Naive B cell (primary cell): ENCODE measurements around the gene RARRES1. TPM values are rescaled to one million over a fixed set of nuclear protein-coding genes. Genes with fewer than 3 reads are reported as not detected.

ENCODE experiments used
- ATAC-seq, 2 donors: fragments of 150-1000 bp; cut with Tn5 transposase; 2 replicates each; pipeline ENCODE4 v1.10.0; 2021; ENCODE audit warnings: low read depth in 2 of 2, mild to moderate bottlenecking in 2 of 2, moderate library complexity in 2 of 2
- DNase-seq: peaks from one replicate; pipeline ENCODE4 v3.0.0; 2022
- H3K27ac Mint-ChIP-seq, 6 donors: one replicate each; pipeline ENCODE4 v1.8.0; 2020 to 2022; ENCODE audit warnings: mild to moderate bottlenecking in 6 of 6, mixed read lengths in 6 of 6, moderate library complexity in 5 of 6, inconsistent platforms in 2 of 6
- H3K27me3 Mint-ChIP-seq, 3 donors: one replicate each; pipeline ENCODE4 v1.8.0; 2021 to 2022; ENCODE audit warnings: mixed read lengths in 3 of 3, mild to moderate bottlenecking in 1 of 3
- H3K36me3 Mint-ChIP-seq, 2 donors: one replicate each; pipeline ENCODE4 v1.8.0; 2020 to 2022; ENCODE audit warnings: mixed read lengths in 2 of 2, inconsistent platforms in 1 of 2, mild to moderate bottlenecking in 1 of 2
- H3K4me1 Mint-ChIP-seq, 3 donors: one replicate each; pipeline ENCODE4 v1.8.0; 2020 to 2022; ENCODE audit warnings: mixed read lengths in 3 of 3, inconsistent platforms in 1 of 3, mild to moderate bottlenecking in 1 of 3, moderate library complexity in 1 of 3
- H3K4me3 Mint-ChIP-seq, 8 donors: one replicate each; pipeline ENCODE4 v1.8.0; 2020 to 2022; ENCODE audit warnings: mild to moderate bottlenecking in 8 of 8, mixed read lengths in 8 of 8, moderate library complexity in 8 of 8, inconsistent platforms in 2 of 8
- H3K9me3 Mint-ChIP-seq, 7 donors: one replicate each; pipeline ENCODE4 v1.8.0; 2020 to 2022; ENCODE audit warnings: mixed read lengths in 7 of 7, mild to moderate bottlenecking in 5 of 7, inconsistent platforms in 2 of 7, moderate library complexity in 1 of 7
- polyA plus RNA-seq, 6 donors: library from polyadenylated mRNA; unstranded; fragments of 300-500 nt; fragmentation: Illumina TruSeq; gene quantifications; one replicate each; pipeline ENCODE4 v1.2.3, GENCODE V29; 2021; ENCODE audit warnings: low read depth in 6 of 6

RARRES1 gene
- polyA plus RNA-seq, 6 donors from 2014 or later: not detected

DNA sequence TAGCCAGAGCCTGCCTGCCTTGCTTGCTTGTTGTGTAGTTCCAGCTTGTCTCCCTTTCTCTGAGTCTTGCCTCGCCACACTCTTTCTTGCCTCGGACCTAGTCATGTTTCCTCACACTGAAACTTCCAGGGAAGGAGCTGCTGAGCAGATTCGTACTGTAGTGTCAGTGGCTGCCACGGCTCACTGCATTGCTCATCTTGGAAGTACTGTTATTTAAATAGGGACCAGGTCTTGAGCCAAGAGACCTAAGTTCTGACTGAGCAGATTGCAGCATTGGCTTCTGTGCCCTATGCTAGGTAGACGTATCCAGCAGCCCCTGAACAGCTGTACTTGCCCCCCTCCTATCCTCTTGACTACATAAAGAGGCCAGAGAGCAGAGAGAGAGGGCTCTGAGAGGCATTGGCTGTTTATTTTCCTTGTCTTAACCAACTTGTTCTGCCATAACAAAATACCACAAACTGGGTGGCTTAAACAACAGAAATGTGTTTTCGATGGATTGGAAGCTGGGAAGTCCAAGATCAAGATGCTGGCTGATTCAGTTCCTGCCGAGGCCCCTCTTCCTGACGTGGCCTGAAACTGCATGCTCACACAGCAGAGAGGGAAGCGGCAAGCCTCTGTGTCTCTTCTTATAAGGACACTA is 5.8 kb upstream of the RARRES1 start:
- peaks cover 0 to 6% (median 3%) of the 10 kb centered on the region in 3 donors for H3K4me1 Mint-ChIP-seq
- DNase-seq (no peak), ATAC-seq (no peak)
- H3K27ac Mint-ChIP-seq: no peak overlapping the region
- H3K36me3 Mint-ChIP-seq: peaks cover 10 to 13% of the 10 kb centered on the region in 2 donors
- H3K9me3 Mint-ChIP-seq: peaks cover 0 to 13% (median 10%) of the 10 kb centered on the region in 7 donors
- no peak overlapping the region for H3K4me3 Mint-ChIP-seq
- no peaks in the 10 kb centered on the region for H3K27me3 Mint-ChIP-seq

DNA sequence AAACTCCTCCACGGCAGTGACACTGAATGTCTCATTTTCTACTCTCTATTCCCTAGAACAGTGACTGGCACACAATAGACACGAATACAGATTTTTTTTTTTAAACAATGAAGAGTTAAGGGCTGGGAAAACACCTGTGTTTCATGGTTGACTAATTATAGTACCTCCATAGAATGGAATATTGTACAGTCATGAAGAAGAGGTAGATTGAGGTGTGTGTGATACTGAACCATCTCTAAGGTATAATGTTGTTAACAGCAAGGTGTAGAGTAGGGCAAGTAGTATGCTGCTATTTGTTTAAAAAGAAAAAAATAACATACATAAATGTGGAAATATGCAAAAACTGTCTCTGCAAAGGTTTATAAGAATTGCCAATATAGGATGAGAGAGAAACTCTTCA is 5.2 kb upstream of the RARRES1 start:
- H3K4me1 Mint-ChIP-seq: peaks cover 0 to 5% (median 3%) of the 10 kb centered on the region in 3 donors
- ATAC-seq (no peak), DNase-seq (no peak)
- H3K9me3 Mint-ChIP-seq: peaks cover 0 to 13% (median 10%) of the 10 kb centered on the region in 7 donors
- H3K27me3 Mint-ChIP-seq: no peaks in the 10 kb centered on the region
- H3K36me3 Mint-ChIP-seq: peaks cover 10 to 13% of the 10 kb centered on the region in 2 donors
- H3K27ac Mint-ChIP-seq: no peak overlapping the region
- H3K4me3 Mint-ChIP-seq: no peak overlapping the region

DNA sequence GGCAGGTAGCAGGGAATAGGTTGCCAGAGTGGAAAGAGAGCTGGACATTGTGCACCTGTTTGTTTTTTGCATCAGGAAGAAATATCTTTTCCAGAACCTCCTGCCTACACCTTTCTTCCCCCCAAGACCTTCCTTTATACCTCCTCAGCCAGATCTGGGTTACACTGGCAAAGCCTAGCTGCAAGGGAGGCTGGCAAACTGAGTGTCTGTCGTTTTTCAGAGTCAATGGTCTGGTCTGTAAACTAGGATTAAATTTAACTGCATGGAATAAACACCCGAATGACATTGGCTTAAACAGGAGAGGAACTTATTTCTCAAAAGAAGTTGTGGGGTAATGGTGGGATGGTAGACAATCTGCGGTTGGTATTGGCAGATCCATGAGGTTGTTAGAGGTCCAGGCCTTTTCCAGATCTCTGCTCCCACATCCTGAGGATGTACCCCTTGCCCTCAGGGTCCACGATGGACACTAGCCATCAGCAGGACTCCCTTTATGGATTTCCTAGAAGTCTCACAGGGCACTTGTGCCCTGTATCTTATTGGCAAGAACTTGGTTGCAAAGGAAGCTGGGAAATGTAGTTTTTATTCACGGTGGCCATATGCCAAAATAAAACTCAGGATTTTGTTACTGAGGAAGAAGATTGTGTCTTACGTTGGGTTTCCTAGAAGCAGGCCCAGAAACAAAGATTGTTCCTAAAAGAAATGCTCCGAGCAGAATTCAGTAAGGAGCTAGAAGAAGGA is 3.2 kb upstream of the RARRES1 start:
- Mint-ChIP-seq H3K9me3 (peaks cover 0 to 13% (median 10%) of the 10 kb centered on the region in 7 donors), H3K36me3 (peaks cover 10 to 13% of the 10 kb centered on the region in 2 donors), H3K27me3 (peaks cover 0 to 11% (median 2%) of the 10 kb centered on the region in 3 donors), H3K4me3 (peak overlapping the region in 1 of 8 donors; percentile 25), H3K27ac (no peak overlapping the region), H3K4me1 (peaks cover 3 to 12% (median 6%) of the 10 kb centered on the region in 3 donors)
- no peak for ATAC-seq
- no peak for DNase-seq

DNA sequence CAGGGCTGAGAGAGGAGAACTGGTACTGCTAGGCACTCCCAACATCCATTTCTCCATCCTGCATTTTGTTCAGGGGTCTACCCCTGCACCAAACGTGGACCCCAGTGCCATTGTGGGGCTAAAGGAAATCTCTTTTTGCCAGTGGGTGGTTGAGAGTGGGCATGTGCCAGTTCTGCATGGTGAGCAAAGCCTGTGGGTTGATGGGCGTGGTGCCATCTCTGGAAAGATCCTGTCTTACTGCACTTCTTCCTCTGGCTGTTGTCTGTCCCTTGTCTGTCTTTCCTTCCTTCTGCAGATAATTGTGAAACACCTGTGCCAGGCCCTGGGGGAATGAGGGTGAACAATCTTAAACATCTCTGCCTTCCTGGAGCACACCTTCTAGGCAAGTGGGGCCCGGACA is 1.4 kb upstream of the RARRES1 start:
- peaks cover 10 to 13% of the 10 kb centered on the region in 2 donors for H3K36me3 Mint-ChIP-seq
- peaks cover 4 to 12% (median 6%) of the 10 kb centered on the region in 3 donors for H3K4me1 Mint-ChIP-seq
- H3K4me3 Mint-ChIP-seq: peak overlapping the region in 3 of 8 donors; percentile 22 to 68 (median 58)
- peaks cover 0 to 13% (median 10%) of the 10 kb centered on the region in 7 donors for H3K9me3 Mint-ChIP-seq
- peaks cover 6 to 19% (median 8%) of the 10 kb centered on the region in 3 donors for H3K27me3 Mint-ChIP-seq
- H3K27ac Mint-ChIP-seq: no peak overlapping the region
- no peak for ATAC-seq
- no peak for DNase-seq

DNA sequence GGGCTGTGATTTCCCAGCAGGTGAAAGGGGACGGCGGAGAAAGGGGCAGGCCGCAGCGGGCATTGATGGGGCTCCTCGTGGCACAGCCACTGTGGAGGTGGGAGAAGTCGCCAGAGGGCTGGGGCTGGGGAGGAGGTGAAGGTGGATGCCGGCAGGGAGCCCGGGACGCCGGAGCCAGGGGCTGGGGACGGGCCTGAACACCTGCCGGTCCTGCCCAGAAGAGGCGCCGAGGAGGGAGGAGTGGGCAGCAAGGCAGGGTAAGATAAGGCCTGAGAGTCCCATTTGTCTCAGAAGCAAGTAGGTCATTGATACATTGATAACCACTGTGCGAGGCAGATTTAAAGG is 571 bp upstream of the RARRES1 start:
- DNase-seq: no peak
- H3K9me3 Mint-ChIP-seq: peaks cover 0 to 13% (median 10%) of the 10 kb centered on the region in 7 donors
- no peak overlapping the region for H3K27ac Mint-ChIP-seq
- ATAC-seq: no peak
- H3K4me1 Mint-ChIP-seq: peaks cover 6 to 17% (median 9%) of the 10 kb centered on the region in 3 donors
- peak overlapping the region in 6 of 8 donors; percentile 32 to 80 (median 60) for H3K4me3 Mint-ChIP-seq
- H3K27me3 Mint-ChIP-seq: peaks cover 6 to 19% (median 8%) of the 10 kb centered on the region in 3 donors
- H3K36me3 Mint-ChIP-seq: peaks cover 10 to 13% of the 10 kb centered on the region in 2 donors

DNA sequence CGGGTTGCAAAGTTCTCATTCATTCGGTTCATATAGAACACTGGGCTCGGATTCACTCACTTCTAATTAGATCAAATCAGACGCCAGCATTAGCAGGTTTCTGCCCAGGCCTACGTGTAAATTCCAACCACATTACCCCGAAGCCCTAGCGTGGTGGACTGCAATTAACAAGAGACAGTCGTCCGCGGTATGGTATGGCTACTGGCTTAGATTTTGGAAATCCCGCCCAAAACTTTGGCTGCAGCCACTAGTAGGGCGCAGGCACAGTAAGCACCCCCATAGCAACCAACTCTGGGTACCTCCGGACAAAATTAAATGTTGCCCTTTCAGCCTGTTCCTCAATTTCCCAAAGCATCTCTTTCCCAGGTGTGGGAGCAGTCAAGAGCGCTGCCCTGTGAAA is 771 bp downstream of the RARRES1 start:
- peaks cover 10 to 13% of the 10 kb centered on the region in 2 donors for H3K36me3 Mint-ChIP-seq
- H3K9me3 Mint-ChIP-seq: peaks cover 0 to 13% (median 10%) of the 10 kb centered on the region in 7 donors
- peak overlapping the region; percentile 65 to 81 (median 72) for H3K4me3 Mint-ChIP-seq
- H3K4me1 Mint-ChIP-seq: peaks cover 9 to 24% (median 19%) of the 10 kb centered on the region in 3 donors
- ATAC-seq: no peak
- no peak overlapping the region for H3K27ac Mint-ChIP-seq
- peaks cover 6 to 19% (median 8%) of the 10 kb centered on the region in 3 donors for H3K27me3 Mint-ChIP-seq
- no peak for DNase-seq

DNA sequence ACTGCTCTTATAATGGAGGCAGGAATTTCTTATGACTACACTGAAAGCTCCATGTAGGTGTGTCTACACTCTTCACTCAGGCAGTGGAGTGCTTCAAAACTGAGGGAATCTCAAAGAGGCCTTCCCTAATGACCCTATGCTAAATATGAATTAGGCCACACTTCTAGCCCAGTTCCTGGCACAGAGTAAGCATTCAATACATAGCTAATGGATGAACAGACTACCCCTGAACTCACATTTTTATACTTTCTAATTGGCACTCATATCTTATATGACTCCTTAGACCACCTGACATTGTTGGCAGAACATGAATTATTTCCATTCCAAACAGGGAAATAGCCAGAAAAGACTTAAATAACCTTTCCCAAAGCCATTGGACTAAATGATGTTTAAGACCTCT is 3.4 kb downstream of the RARRES1 start:
- no peaks in the 10 kb centered on the region for H3K9me3 Mint-ChIP-seq
- peak overlapping the region in 1 of 6 donors; percentile 29 for H3K27ac Mint-ChIP-seq
- H3K4me1 Mint-ChIP-seq: peaks cover 9 to 28% (median 19%) of the 10 kb centered on the region in 3 donors
- H3K36me3 Mint-ChIP-seq: no peaks in the 10 kb centered on the region
- peaks cover 6 to 19% (median 8%) of the 10 kb centered on the region in 3 donors for H3K27me3 Mint-ChIP-seq
- H3K4me3 Mint-ChIP-seq: peak overlapping the region in 2 of 8 donors; percentile 5 to 40
- ATAC-seq: no peak
- no peak for DNase-seq

DNA sequence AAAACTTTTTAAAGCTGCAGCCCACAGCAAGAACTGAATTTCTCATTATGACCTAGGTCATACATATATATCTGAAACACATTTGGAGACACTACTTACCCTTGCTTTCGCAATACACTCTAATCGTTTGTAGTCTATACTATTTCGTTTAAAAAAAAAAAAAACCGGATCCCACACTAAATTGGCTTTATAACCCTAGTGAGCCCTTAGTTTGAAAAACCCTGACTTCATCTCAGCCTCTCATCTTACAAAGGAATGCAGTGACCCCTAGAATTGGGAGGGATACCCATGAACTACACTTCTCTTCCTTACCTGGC is 4.2 kb downstream of the RARRES1 start:
- Mint-ChIP-seq H3K27me3 (peaks cover 6 to 19% (median 8%) of the 10 kb centered on the region in 3 donors), H3K9me3 (no peaks in the 10 kb centered on the region), H3K4me3 (peak overlapping the region in 7 of 8 donors; percentile 7 to 78 (median 46)), H3K27ac (peak overlapping the region in 2 of 6 donors; percentile 60 to 85), H3K36me3 (no peaks in the 10 kb centered on the region), H3K4me1 (peaks cover 14 to 34% (median 24%) of the 10 kb centered on the region in 3 donors)
- DNase-seq: no peak
- no peak for ATAC-seq

DNA sequence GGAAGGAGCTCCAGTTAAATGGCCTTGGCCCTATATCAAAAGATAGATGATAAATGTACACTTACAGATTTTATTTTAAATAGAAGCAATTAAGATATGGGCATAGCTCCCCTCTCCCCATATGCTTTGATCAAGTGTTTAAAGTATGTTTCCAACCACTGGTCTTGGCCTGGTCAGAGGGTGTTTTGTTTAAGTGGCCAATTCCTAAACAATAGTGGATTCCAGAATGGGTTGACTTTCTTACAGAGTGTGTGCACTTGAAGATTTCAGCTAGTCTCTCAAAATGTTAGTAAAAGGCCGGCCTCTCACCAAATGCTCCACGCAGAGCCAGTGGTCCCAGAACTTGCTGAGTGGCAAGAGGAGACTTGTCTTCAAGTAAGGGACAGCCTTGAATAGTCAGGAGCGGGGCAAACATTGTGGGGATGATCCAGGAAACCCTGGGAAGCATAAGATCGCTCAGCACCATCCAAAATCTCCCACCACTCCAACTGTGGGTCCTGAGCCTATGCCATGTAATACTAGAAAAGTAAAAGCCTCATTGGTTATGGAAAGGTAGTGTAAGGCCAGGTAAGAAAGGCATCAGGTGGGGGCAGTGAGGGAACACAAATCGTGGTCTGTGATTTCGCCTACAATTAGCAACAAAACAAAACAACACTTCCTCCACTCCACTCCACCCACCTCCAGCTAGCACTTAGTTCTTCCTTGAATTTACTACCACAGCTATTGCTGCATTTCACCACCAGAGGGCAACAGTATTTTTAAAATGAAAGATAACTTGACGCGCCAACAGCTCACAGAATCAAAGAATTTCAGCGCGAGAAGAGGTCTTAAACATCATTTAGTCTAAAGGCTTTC is 4.8 kb downstream of the RARRES1 start:
- peak overlapping the region in 4 of 6 donors; percentile 37 to 85 (median 57) for H3K27ac Mint-ChIP-seq
- DNase-seq (peak; percentile 48), ATAC-seq (peak; percentile 51 to 61)
- H3K27me3 Mint-ChIP-seq: peaks cover 6 to 19% (median 8%) of the 10 kb centered on the region in 3 donors
- peaks cover 18 to 37% (median 29%) of the 10 kb centered on the region in 3 donors for H3K4me1 Mint-ChIP-seq
- peaks cover 0 to 1% (median 0%) of the 10 kb centered on the region in 7 donors for H3K9me3 Mint-ChIP-seq
- H3K4me3 Mint-ChIP-seq: peak overlapping the region in 7 of 8 donors; percentile 7 to 75 (median 29)
- H3K36me3 Mint-ChIP-seq: no peaks in the 10 kb centered on the region

DNA sequence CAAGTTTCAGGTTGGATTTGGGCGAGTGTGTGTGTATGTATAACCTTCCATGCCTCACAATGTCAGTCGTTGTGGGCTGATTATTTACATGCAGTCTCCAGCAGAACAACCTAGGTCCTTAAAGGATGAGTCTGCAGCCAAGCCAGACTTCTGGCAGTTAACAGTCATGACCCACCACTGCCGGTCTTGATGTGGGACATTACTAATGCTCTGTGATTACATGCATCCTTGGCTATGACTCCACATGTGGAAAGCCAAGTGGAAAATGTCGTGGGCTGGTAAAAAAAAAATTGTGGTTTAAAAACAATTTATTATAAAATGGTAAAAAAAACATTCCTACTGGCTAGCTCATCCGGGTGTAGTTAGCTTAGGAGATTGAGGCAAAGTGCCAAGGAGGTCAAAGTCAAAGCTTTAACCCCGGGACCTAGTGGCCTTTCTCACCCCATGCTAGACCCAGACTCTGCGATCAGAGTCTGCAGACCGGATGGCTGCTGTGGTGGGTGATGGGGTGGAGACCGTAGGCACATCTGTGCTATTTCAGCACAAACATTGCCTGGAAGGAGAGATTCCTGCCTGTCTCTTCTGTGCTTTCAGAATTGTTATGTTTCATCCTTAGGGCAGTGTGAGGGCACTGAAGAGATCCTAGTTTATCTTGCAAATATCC is 6.8 kb downstream of the RARRES1 start:
- H3K4me3 Mint-ChIP-seq: no peak overlapping the region
- peaks cover 0 to 3% (median 0%) of the 10 kb centered on the region in 7 donors for H3K9me3 Mint-ChIP-seq
- H3K27ac Mint-ChIP-seq: peak overlapping the region in 2 of 6 donors; percentile 55 to 76
- DNase-seq (no peak), ATAC-seq (no peak)
- H3K36me3 Mint-ChIP-seq: peaks cover 0 to 5% of the 10 kb centered on the region in 2 donors
- H3K27me3 Mint-ChIP-seq: peaks cover 6 to 8% (median 6%) of the 10 kb centered on the region in 3 donors
- peaks cover 18 to 37% (median 23%) of the 10 kb centered on the region in 3 donors for H3K4me1 Mint-ChIP-seq

DNA sequence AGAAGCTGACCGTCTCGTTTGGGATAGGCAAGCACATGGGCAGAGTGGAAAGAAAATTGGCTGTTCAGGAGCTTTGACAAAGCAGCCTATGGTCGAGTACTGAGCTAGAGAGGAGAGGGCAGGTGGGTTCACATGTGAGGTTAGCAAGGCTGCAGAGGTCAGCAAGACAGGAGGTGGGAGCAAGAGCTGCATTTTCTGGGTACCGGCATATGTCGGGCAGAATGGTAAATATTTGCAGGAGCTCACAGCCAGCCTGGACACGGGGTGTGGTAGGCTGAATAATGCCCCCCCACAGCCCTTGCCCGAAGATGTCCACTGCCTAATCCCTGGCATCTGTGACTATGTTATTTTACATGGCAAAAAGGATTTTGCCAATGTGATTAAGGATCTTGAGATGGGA is 8.3 kb downstream of the RARRES1 start:
- H3K27ac Mint-ChIP-seq: peak overlapping the region in 3 of 6 donors; percentile 64 to 98 (median 76)
- peaks cover 0 to 3% (median 0%) of the 10 kb centered on the region in 7 donors for H3K9me3 Mint-ChIP-seq
- H3K27me3 Mint-ChIP-seq: peaks cover 0 to 3% (median 0%) of the 10 kb centered on the region in 3 donors
- peaks cover 0 to 6% of the 10 kb centered on the region in 2 donors for H3K36me3 Mint-ChIP-seq
- DNase-seq (no peak), ATAC-seq (no peak)
- peaks cover 16 to 37% (median 23%) of the 10 kb centered on the region in 3 donors for H3K4me1 Mint-ChIP-seq
- H3K4me3 Mint-ChIP-seq: no peak overlapping the region

DNA sequence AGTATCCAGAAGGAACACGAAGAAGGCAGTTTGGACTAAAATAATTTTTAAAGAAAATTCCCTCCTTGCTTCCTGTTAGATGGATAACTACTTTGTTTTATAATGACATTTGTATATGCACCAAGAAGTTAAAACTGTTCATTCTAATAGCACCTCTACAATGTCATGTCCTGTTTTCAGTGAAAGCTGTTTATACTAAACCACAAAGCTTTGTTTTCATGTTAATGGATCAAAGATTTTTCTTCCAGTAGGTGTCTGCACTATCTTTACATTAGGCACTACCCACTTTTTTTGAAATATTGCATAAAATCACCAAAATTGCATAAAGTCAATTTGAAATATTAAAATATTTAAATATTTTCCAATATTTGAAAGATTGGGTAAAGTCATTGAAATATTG is 10.1 kb downstream of the RARRES1 start:
- DNase-seq (no peak), ATAC-seq (no peak)
- peak overlapping the region in 3 of 8 donors; percentile 70 to 89 (median 85) for H3K4me3 Mint-ChIP-seq
- no peak overlapping the region for H3K27ac Mint-ChIP-seq
- peaks cover 17 to 29% (median 20%) of the 10 kb centered on the region in 3 donors for H3K4me1 Mint-ChIP-seq
- peaks cover 0 to 3% (median 0%) of the 10 kb centered on the region in 7 donors for H3K9me3 Mint-ChIP-seq
- peaks cover 0 to 6% of the 10 kb centered on the region in 2 donors for H3K36me3 Mint-ChIP-seq
- no peaks in the 10 kb centered on the region for H3K27me3 Mint-ChIP-seq
